Lower leg skin (tissue), 3 donors: ENCODE results near the gene HOXA7.

ENCODE experiments used
- CTCF ChIP-seq, 3 donors: fragments of 450-650 bp; IDR thresholded peaks; one replicate each; pipeline ENCODE4 v1.5.1; 2016; ENCODE audit warnings: antibody characterized with exemption in 3 of 3, mild to moderate bottlenecking in 3 of 3, moderate library complexity in 2 of 3
- POLR2A ChIP-seq, 2 donors: fragments of 450-650 bp; IDR thresholded peaks; one replicate each; pipeline ENCODE4 v1.6.1; 2016 to 2017; ENCODE audit warnings: antibody characterized with exemption in 2 of 2, mild to moderate bottlenecking in 1 of 2, moderate library complexity in 1 of 2

GRCh38 chr7:27112361-27112760 is 44.1 kb downstream of the HOXA7 start:
- TF ChIP-seq CTCF (IDR thresholded peaks at IDR 0.05) (no peak), POLR2A (IDR thresholded peaks at IDR 0.05) (no peak)
